Sciatic nerve (tissue), 2 donors: ENCODE measurements around the gene MRFAP1. TPM values are rescaled to one million over a fixed set of nuclear protein-coding genes. Genes with fewer than 3 reads are reported as not detected.

Source experiments
- ATAC-seq: fragments of 200-7000 bp; cut with Tn5 transposase; one replicate; pipeline ENCODE4 v1.9.1; 2020; ENCODE audit warnings: mild to moderate bottlenecking, moderate library complexity
- DNase-seq: peaks from one replicate; pipeline ENCODE4 v3.0.0-alpha.2; 2020; ENCODE audit warnings: low spot score
- intact Hi-C: fragments of 100-400 bp; cut with DNase I; formaldehyde crosslinking; loops from one replicate; pipeline ENCODE4 v1.14.2; 2022
- total RNA-seq: library from RNA; stranded (reverse); fragmentation: NEBNext Ultra II Directional; extraction: Animal tissue kit (Norgen Biotek cat#: 25700); gene quantifications from one replicate; pipeline ENCODE4 v1.2.1, GENCODE V29; 2021
- donor health status: DM: no; HTN: no; CAD: no.
- donor health status: DM: no; HTN: no; CAD: no.

Gene MRFAP1
- total RNA-seq = 276 TPM

GRCh38 chr4:6640292-6641163, at the start of gene MRFAP1:
MRFAP1 (plus strand) TSS chr4:6640685; CDS start chr4:6640863, 178 bp downstream.
- ATAC-seq = peak; percentile 97
- intact Hi-C loops = loop anchor here (10.0 kb wide), 1 partner anchor 64 kb away; the partner anchor contains the start of gene MRFAP1L1
- peak; percentile 96 for DNase-seq

DNA sequence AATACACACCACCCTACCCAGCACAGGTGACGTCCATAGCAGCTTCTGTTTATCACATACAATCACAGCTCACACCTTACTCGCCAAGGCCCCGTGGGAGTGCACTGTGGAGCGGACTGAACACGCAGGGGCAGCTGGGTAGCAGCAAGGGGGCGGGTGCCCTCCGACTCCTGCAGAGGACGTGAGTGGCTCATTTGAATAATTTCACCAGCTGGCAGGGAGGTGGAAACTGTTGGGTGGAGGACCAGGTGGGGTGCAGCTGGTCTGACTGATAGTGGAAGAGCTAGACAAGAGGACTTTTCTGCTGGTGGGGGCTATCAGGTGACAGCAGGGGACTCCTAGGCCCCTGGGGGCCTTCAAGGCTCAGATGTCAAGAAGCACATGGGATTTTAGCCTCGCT, 49.2 kb upstream of the MRFAP1 start:
- no peak for ATAC-seq

DNA sequence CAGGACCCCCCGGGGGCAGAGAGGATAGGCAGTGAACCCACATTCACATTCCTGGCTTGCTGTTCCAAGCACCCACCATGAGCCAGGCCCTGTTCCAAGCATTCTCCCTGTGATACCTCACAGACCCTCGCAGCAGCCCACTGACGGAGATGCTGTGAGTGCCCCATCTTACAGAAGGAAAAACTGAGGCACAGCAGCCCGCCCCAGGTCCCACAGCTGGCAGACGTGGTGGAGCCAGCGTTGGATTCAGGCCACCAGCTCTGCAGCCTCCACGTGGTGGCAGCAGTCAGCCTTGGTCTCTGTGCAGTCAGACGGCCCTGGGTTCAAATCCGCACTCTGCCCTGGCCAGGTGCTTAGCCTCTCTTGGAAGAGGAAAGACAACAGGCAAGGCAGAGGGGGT, 48.7 kb upstream of the MRFAP1 start:
- ATAC-seq = no peak
- DNase-seq = no peak
- intact Hi-C loops = no loop called here

More for the DNA sequence above, 49.2 kb upstream of the MRFAP1 start:
- intact Hi-C loops = no loop called here
- DNase-seq = no peak

GRCh38 chr4:6592804-6593563, 47.5 kb upstream of the MRFAP1 start:
- intact Hi-C loops = no loop called here
- ATAC-seq = no peak
- no peak for DNase-seq

DNA sequence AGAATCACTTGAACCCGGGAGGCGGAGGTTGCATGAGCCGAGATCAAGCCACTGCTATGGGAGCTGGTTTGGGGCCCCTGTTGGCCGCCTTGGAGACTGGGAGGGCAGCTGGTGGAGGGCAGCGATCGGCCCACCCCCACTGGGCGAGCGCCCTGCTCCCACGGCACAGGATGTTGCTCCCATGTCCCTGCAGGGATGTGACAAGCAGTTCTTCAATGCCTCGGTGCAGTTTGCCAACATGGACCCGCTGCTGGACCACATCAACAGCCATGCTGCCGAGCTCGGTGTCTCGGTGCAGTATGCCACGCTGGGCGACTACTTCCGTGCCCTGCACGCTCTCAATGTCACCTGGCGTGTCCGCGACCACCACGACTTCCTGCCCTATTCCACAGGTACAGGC, 46.1 kb upstream of the MRFAP1 start:
- ATAC-seq = no peak
- no peak for DNase-seq
- intact Hi-C loops = no loop called here

- DNase-seq (no peak), ATAC-seq (no peak)
- intact Hi-C loops = no loop called here
Observed at GRCh38 chr4:6594826-6595355, 45.6 kb upstream of the MRFAP1 start.

DNA sequence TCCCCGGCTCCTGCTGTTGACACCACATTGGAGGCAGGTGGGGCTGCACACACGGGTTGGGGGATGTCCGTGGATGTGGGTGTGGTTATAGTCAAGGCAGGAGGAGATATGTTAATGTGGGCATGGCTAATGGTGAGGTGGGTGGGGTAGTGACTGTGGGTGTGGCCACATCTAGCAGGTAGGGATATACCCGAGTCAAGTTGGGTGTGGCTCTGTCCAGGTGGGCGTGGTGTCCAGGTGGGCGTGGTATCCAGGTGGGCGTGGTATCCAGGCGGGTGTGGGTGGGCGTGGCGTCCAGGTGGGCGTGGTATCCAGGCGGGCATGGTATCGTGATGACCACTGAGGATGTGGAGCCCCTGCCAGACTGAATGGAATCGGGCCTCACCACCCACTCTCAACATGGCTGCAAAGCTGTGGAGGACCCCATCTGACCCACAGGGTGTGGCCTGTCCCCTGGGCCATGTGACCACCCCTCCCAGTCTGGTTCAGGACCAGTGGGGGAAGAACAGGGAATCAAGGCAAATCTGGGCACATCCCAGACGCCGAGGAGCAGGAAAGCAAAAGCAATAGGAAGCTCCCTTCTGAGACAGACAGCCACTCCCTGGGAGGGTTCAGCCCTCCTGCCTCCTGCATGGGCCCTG, 44.5 kb upstream of the MRFAP1 start:
- intact Hi-C loops = no loop called here
- DNase-seq (no peak), ATAC-seq (no peak)

DNA sequence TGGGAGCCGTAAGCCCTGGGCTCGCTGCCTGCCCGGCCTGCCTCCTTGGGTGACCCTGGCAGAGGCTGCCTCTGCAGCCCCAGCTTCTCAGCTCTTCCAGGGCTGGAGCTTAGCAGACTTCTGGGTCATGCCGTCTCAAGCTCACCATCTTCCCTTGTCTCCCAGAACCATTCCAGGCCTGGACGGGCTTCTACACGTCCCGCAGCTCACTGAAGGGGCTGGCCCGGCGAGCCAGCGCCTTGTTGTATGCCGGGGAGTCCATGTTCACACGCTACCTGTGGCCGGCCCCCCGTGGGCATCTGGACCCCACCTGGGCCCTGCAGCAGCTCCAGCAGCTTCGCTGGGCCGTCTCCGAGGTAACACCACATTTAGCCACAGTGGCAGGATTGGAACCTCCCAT, 43.5 kb upstream of the MRFAP1 start:
- ATAC-seq (no peak), DNase-seq (no peak)
- intact Hi-C loops = no loop called here

DNA sequence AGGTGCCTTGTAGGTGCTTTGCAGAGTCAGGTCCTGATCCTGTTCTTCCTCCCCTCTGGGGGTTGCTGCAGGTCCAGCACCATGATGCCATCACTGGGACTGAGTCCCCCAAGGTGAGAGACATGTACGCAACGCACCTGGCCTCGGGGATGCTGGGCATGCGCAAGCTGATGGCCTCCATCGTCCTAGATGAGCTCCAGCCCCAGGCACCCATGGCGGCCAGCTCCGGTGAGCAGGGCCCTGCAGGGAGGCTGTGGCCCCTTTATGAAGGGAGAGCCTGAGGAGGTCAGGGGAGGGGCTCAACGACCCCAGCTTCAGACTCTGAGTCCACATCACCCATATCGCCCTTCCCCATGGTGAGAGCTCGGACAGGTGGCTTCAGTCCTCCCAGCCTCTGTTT, 42.4 kb upstream of the MRFAP1 start:
- intact Hi-C loops = no loop called here
- DNase-seq (no peak), ATAC-seq (no peak)

GRCh38 chr4:6598641-6599040, 41.8 kb upstream of the MRFAP1 start:
- intact Hi-C loops = no loop called here
- ATAC-seq (no peak), DNase-seq (no peak)

GRCh38 chr4:6601661-6602250, 38.7 kb upstream of the MRFAP1 start:
- ATAC-seq (no peak), DNase-seq (no peak)
- intact Hi-C loops = no loop called here

DNA sequence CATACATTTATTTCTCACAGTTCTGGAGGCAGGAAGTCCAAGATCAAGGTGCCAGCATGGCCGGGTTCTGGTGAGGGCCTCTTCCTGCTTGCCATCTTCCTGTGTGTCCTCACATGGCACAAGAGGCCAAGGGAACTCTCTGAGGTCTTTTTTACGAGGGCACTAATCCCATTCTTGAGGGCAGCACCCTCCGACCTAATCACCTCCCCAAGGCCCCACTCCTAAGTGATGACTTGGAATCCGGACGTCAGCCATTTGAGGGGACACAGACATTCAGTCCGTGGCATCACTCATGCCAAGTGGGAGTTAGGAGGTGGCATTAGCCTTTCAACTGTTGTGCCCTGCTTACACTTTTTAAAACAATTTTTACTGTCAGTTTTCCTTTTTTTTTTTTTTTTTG, 38.2 kb upstream of the MRFAP1 start:
- ATAC-seq (no peak), DNase-seq (no peak)
- intact Hi-C loops = no loop called here

DNA sequence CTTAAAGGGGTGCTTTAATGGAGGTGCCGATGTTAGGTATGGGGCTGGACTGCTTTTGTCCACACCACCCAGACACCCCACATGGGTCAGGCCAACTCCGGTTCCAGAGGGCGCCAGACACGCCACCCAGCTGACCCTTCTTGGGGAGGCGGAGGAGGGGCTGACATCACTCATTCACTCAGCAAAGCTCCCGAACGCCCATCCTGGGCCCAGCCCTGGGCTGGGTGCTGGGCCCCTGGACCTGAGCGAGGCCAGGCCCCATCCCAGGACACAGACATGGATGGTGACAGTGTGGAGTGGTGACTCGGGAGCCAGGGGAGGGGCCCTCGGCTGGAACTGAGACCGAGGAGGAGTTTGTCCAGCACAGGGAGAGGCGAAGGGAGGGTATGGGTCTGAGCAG, 37.4 kb upstream of the MRFAP1 start:
- ATAC-seq (no peak), DNase-seq (no peak)
- intact Hi-C loops = no loop called here

- intact Hi-C loops = no loop called here
- no peak for ATAC-seq
- DNase-seq = no peak
Observed at GRCh38 chr4:6605114-6605513, 35.4 kb upstream of the MRFAP1 start.

DNA sequence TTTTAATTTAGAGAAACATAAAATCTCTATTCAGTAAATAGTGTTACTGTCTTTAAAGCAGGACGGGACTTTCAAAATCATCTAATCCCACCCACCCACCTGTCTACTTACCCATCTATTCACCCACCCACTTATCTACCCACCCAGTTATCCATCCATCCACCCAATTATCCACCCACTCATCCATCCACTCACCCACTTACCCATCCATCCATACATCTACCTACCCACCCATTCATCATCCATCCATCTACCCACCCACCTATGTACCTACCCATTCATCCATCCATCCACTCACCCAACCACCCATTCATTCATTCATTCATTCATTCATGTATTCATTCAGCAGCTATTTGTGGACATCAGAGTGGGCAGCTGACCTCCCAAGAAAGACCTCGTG, 34.9 kb upstream of the MRFAP1 start:
- DNase-seq = no peak
- intact Hi-C loops = no loop called here
- no peak for ATAC-seq

DNA sequence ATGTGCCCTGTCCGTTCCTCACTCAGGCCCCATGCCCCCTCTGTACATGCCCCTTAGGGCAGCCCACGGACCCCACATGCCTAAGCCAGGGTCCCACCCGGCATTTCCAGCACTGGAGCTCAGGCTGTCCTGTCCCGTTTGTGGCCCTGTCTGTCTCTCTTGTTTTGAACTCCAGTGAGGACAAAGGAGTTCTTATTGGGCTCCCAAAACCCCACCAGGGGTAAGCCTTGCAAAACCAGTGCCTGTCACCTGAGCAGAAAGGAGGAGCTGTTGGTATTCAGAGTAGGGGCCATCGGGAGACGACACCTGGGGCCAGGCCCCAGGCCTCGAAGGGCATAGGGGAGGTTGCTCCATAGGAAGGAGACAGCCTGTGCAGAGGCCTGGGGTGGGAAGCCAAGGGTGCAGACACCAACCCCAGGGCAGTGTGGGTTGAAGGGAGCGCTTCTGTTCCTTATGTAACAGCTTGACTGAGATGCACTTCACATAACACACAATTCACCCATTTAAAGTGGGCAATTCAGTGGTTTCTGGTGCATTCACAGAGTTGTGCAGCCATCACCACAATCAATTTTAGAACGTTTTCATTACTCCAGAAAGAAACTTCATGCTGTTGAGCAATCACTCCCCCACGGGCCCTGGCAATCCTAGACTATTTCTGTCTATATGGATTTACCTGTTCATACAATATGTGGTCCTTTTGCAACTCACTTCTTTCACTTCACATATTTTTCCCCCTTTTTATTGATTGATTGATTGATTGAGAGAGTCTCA, 33.8 kb upstream of the MRFAP1 start:
- intact Hi-C loops = no loop called here
- ATAC-seq (no peak), DNase-seq (no peak)

DNA sequence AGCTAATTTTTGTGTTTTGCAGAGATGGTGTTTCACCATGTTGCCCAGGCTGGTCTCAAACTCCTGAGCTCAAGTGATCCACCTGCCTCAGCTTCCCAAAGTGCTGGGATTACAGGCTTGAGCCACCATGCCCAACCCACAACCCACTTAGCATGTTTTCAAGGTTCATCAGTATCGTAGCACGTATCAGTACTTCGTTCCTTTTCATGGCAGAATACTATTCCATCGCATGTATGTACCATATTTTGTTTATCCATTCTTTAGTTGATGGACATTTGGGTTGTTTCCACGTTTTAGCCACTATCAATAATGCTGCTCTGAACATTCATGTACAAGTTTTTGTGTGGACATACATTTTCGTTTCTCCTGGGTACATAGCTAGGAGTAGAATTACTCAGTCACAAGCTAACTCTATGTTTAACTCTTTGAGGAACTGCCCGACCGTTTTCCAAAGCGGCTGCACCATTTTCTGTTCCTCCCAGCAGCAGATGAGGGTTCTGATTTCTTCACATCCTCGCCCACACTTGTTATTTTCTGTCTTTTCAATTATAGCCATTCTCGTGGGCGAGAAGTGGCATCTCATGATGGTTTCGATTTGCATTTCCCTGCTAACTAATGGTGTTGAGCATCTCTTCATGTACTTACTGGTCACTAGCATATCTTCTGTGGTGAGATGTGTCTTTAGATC, 33.0 kb upstream of the MRFAP1 start:
- DNase-seq (no peak), ATAC-seq (no peak)
- intact Hi-C loops = no loop called here
